Esophagus squamous epithelium (tissue), 5 donors: ENCODE measurements around the gene IRF9. TPM values are rescaled to one million over a fixed set of nuclear protein-coding genes. Genes with fewer than 3 reads are reported as not detected.

Experiments
- DNase-seq: peaks from one replicate; lab custom pipeline; 2025; lab: John Stamatoyannopoulos, UW
- H3K27ac ChIP-seq, 4 donors: fragments of 200-600 bp; sonication (generic); one replicate each; pipeline ENCODE4 v1.5.1; 2016 to 2019; ENCODE audit warnings: mild to moderate bottlenecking in 1 of 4
- H3K27me3 ChIP-seq, 4 donors: fragments of 200-600 bp; sonication (generic); 1 replicate in 3 of 4; 2 replicates in 1 of 4; pipeline versions ENCODE4 v1.5.1 to v1.6.0; 2017 to 2021; ENCODE audit warnings: antibody characterized with exemption in 1 of 4
- H3K36me3 ChIP-seq, 3 donors: fragments of 200-600 bp; sonication (generic); one replicate each; pipeline ENCODE4 v1.5.1; 2016 to 2019
- H3K4me1 ChIP-seq, 3 donors: fragments of 200-600 bp; sonication (generic); one replicate each; pipeline ENCODE4 v1.5.1; 2017 to 2019
- H3K4me3 ChIP-seq, 4 donors: fragments of 200-600 bp; sonication (generic); 1 replicate in 3 of 4; 2 replicates in 1 of 4; pipeline ENCODE4 v1.5.1; 2016 to 2019; ENCODE audit warnings: mild to moderate bottlenecking in 2 of 4, moderate library complexity in 1 of 4
- H3K9me3 ChIP-seq, 3 donors: fragments of 200-600 bp; sonication (generic); one replicate each; pipeline ENCODE4 v1.5.1; 2016 to 2019
- CTCF ChIP-seq, 6 experiments: fragments of 450-650 bp in 4 of 6; fragments of 200-600 bp in 2 of 6; sonication (generic) in 2 of 6; IDR thresholded peaks; one replicate each; pipeline ENCODE4 v1.5.1; 2016 to 2019; ENCODE audit warnings: antibody characterized with exemption in 6 of 6, mild to moderate bottlenecking in 4 of 6, moderate library complexity in 4 of 6
- POLR2A ChIP-seq, 4 donors: fragments of 450-650 bp; IDR thresholded peaks; one replicate each; pipeline ENCODE4 v1.6.1; 2017; ENCODE audit warnings: antibody characterized with exemption in 4 of 4, mild to moderate bottlenecking in 4 of 4, moderate library complexity in 3 of 4
- WGBS, 2 donors: methylation state at CpG; one replicate each; pipeline ENCODE4 v1.1.5; 2018; 5-methylcytosine and 5-hydroxymethylcytosine counted together
- intact Hi-C: fragments of 100-400 bp; cut with DNase I; formaldehyde crosslinking; loops from one replicate; pipeline ENCODE4 v1.15.0; 2022
- total RNA-seq, 4 donors: library from RNA; depleted of rRNA; stranded (reverse); fragments of >200 nt; gene quantifications; one replicate each; pipeline ENCODE4 v1.1.0, GENCODE V29; 2016
- donor health status: DM: yes; HTN: yes; CAD: no.

IRF9 gene
- total RNA-seq, 4 donors from 2014 or later, result 21.9 to 52.2 (median 45.9) TPM

- no peak for DNase-seq
- 89 to 90% methylated on average over 8 of the region's 12 CpGs for WGBS, 2 donors
- H3K4me3 ChIP-seq, result no peak overlapping the region
- intact Hi-C loops, result no loop called here
- no peak overlapping the region for H3K27ac ChIP-seq
- peaks cover 17 to 71% (median 36%) of the 10 kb centered on the region in 3 donors for H3K36me3 ChIP-seq
- H3K4me1 ChIP-seq, result peaks cover 0 to 17% (median 9%) of the 10 kb centered on the region in 3 donors
- H3K9me3 ChIP-seq, result no peaks in the 10 kb centered on the region
- H3K27me3 ChIP-seq, result no peaks in the 10 kb centered on the region
- TF ChIP-seq CTCF (IDR thresholded peaks at IDR 0.05) (no peak), POLR2A (IDR thresholded peaks at IDR 0.05) (no peak)
Measured at GRCh38 chr14:24177041-24177825, 16.2 kb downstream of the IRF9 start.

GRCh38 chr14:24177891-24178290 lies 16.8 kb downstream of the IRF9 start:
- peaks cover 22 to 78% (median 39%) of the 10 kb centered on the region in 3 donors for H3K36me3 ChIP-seq

GRCh38 chr14:24178399-24179178 lies 17.5 kb downstream of the IRF9 start:
- H3K27ac ChIP-seq, result peak overlapping the region in 1 of 4 donors; percentile 74

More at GRCh38 chr14:24177891-24178290, 16.8 kb downstream of the IRF9 start:
- WGBS, 2 donors, result 93% methylated on average over 4 to 10 of the region's 14 CpGs
- Histone ChIP-seq H3K9me3 (no peaks in the 10 kb centered on the region), H3K27me3 (no peaks in the 10 kb centered on the region), H3K27ac (no peak overlapping the region), H3K4me1 (peaks cover 0 to 12% (median 9%) of the 10 kb centered on the region in 3 donors), H3K4me3 (no peak overlapping the region)
- intact Hi-C loops, result no loop called here
- TF ChIP-seq CTCF (IDR thresholded peaks at IDR 0.05), result no peak
- no peak for DNase-seq

GRCh38 chr14:24179294-24179960 lies 18.4 kb downstream of the IRF9 start:
- peaks cover 0 to 12% (median 9%) of the 10 kb centered on the region in 3 donors for H3K4me1 ChIP-seq
- TF ChIP-seq CTCF (IDR thresholded peaks at IDR 0.05) (no peak), POLR2A (IDR thresholded peaks at IDR 0.05) (no peak)
- DNase-seq, result no peak
- H3K36me3 ChIP-seq, result peaks cover 34 to 86% (median 54%) of the 10 kb centered on the region in 3 donors
- no peak overlapping the region for H3K4me3 ChIP-seq
- WGBS, 2 donors, result 89 to 100% methylated on average over 2 to 9 of the region's 14 CpGs
- H3K27me3 ChIP-seq, result no peaks in the 10 kb centered on the region
- intact Hi-C loops, result no loop called here
- peak overlapping the region in 3 of 4 donors; percentile 64 to 83 (median 74) for H3K27ac ChIP-seq
- no peaks in the 10 kb centered on the region for H3K9me3 ChIP-seq

More at GRCh38 chr14:24178399-24179178, 17.5 kb downstream of the IRF9 start:
- intact Hi-C loops, result no loop called here
- Histone ChIP-seq H3K4me1 (peaks cover 0 to 12% (median 9%) of the 10 kb centered on the region in 3 donors), H3K27me3 (no peaks in the 10 kb centered on the region), H3K9me3 (no peaks in the 10 kb centered on the region), H3K4me3 (no peak overlapping the region), H3K36me3 (peaks cover 29 to 78% (median 46%) of the 10 kb centered on the region in 3 donors)
- 82 to 95% methylated on average over 7 to 8 of the region's 12 CpGs for WGBS, 2 donors
- TF ChIP-seq CTCF (IDR thresholded peaks at IDR 0.05) (no peak), POLR2A (IDR thresholded peaks at IDR 0.05) (no peak)
- no peak for DNase-seq
